Measurements from ENCODE around the gene SMARCAL1.

- TF ChIP-seq CEBPB (IDR thresholded peaks at IDR 0.05): no peak
- no peak for TF ChIP-seq RAD21 (IDR thresholded peaks at IDR 0.05; ENCODE audit: low read depth)
- no peak for TF ChIP-seq FOXM1 (IDR thresholded peaks at IDR 0.05; ENCODE audit: borderline replicate concordance, low read depth)
- TF ChIP-seq TAF1 (IDR thresholded peaks at IDR 0.05; ENCODE audit: low read depth): no peak
- TF ChIP-seq NFIC (IDR thresholded peaks at IDR 0.05): no peak
- TF ChIP-seq EGR1 (IDR thresholded peaks at IDR 0.05): no peak
- no peak for TF ChIP-seq MAX (IDR thresholded peaks at IDR 0.05)
- no peak for TF ChIP-seq TEAD4 (IDR thresholded peaks at IDR 0.05)
- TF ChIP-seq ZBTB7A (IDR thresholded peaks at IDR 0.05; ENCODE audit: low read depth): no peak
- no peak for TF ChIP-seq REST (IDR thresholded peaks at IDR 0.05; ENCODE audit: low read depth)
- TF ChIP-seq YY1 (IDR thresholded peaks at IDR 0.05; ENCODE audit: low read depth): no peak
- TF ChIP-seq TCF12 (IDR thresholded peaks at IDR 0.05; ENCODE audit: low read depth): no peak
- no peak for TF ChIP-seq USF1 (IDR thresholded peaks at IDR 0.05)
- TF ChIP-seq EP300 (IDR thresholded peaks at IDR 0.05; ENCODE audit: borderline replicate concordance): no peak
Observed at GRCh38 chr2:216373896-216374295, 38.4 kb upstream of the SMARCAL1 start.

Data from Ishikawa (cell line).